GM18909 (cell line): ENCODE data around the gene SOX6.

ENCODE experiments used
- ATAC-seq: cut with Tn5 transposase; IDR thresholded peaks from one replicate; pipeline ENCODE4 v1.9.1; 2021; ENCODE audit warnings: mild to moderate bottlenecking; ENCODE audit not compliant: unreplicated experiment, poor library complexity

Gene SOX6

GRCh38 chr11:16215352-16215751 is 141.0 kb downstream of the SOX6 start:
- ATAC-seq = no peak

GRCh38 chr11:16211407-16211806 is 144.9 kb downstream of the SOX6 start:
- no peak for ATAC-seq

GRCh38 chr11:16204261-16204660 is 152.1 kb downstream of the SOX6 start:
- ATAC-seq = no peak

- ATAC-seq = no peak
These were observed 160.7 kb downstream of the SOX6 start for GRCh38 chr11:16195651-16196050.

GRCh38 chr11:16194566-16194965 is 161.8 kb downstream of the SOX6 start:
- ATAC-seq = no peak

- no peak for ATAC-seq
These were observed 162.4 kb downstream of the SOX6 start for GRCh38 chr11:16193897-16194381.

- no peak for ATAC-seq
These were observed 164.5 kb downstream of the SOX6 start for GRCh38 chr11:16191868-16192240.

GRCh38 chr11:16191212-16191867 is 165.0 kb downstream of the SOX6 start:
- peak; percentile 51 for ATAC-seq

- ATAC-seq = no peak
These were observed 169.7 kb downstream of the SOX6 start for GRCh38 chr11:16186680-16187079.

GRCh38 chr11:16185042-16185441 is 171.3 kb downstream of the SOX6 start:
- ATAC-seq = no peak

- no peak for ATAC-seq
These were observed 171.8 kb downstream of the SOX6 start for GRCh38 chr11:16184588-16184987.

- no peak for ATAC-seq
These were observed 173.8 kb downstream of the SOX6 start for GRCh38 chr11:16182553-16182952.

GRCh38 chr11:16180868-16181267 is 175.5 kb downstream of the SOX6 start:
- no peak for ATAC-seq

GRCh38 chr11:16179676-16180075 is 176.7 kb downstream of the SOX6 start:
- ATAC-seq = no peak

- no peak for ATAC-seq
These were observed 178.1 kb downstream of the SOX6 start for GRCh38 chr11:16178273-16178672.

- no peak for ATAC-seq
These were observed 178.7 kb downstream of the SOX6 start for GRCh38 chr11:16177688-16178087.

- ATAC-seq = no peak
These were observed 182.5 kb downstream of the SOX6 start for GRCh38 chr11:16173798-16174197.

- no peak for ATAC-seq
These were observed 184.5 kb downstream of the SOX6 start for GRCh38 chr11:16171882-16172281.

- no peak for ATAC-seq
These were observed 186.1 kb downstream of the SOX6 start for GRCh38 chr11:16169956-16170847.

- ATAC-seq = no peak
These were observed 186.8 kb downstream of the SOX6 start for GRCh38 chr11:16169541-16169940.

- no peak for ATAC-seq
These were observed 188.4 kb downstream of the SOX6 start for GRCh38 chr11:16167706-16168487.
